Endothelial cell of umbilical vein (primary cell): ENCODE data around the gene HCN2. TPM values are rescaled to one million over a fixed set of nuclear protein-coding genes. Genes with fewer than 3 reads are reported as not detected.

Experiments used
- BruUV-seq: library from RNA; stranded (reverse); fragments of 400-500 nt; replicated peaks from 2 replicates; lab custom pipeline; 2021; lab: Mats Ljungman, UMichigan
- CTCF ChIA-PET: fragments of 300-600, 350-600 bp; sonication (Branson Sonifier 250); formaldehyde crosslinking; loops from one replicate; lab custom pipeline; 2021; ENCODE audit warnings: antibody characterized with exemption, inconsistent platforms; lab: Charles Lee
- POLR2A ChIA-PET: fragments of 300-600, 350-600 bp; sonication (Branson Sonifier 250); formaldehyde crosslinking; loops from one replicate; lab custom pipeline; 2021; ENCODE audit warnings: antibody characterized with exemption, inconsistent platforms; lab: Charles Lee
- DNase-seq: peaks from one replicate; pipeline ENCODE4 v3.0.0-alpha.2; 2011; ENCODE audit warnings: low read depth, low spot score
- FAIRE-seq: peaks from 2 replicates; lab custom pipeline; 2011; peaks lifted over from hg19 to GRCh38; lab: Jason Lieb, UNC
- H2AFZ ChIP-seq: 2 replicates; pipeline ENCODE4 v1.6.0; 2012; ENCODE audit warnings: low read depth, low read length, control low read depth, inconsistent platforms
- H3K27ac ChIP-seq: 2 replicates; pipeline ENCODE4 v1.5.1; 2011; ENCODE audit warnings: low read depth, mild to moderate bottlenecking, control low read depth, low read length, moderate library complexity; ENCODE audit not compliant: insufficient read depth
- H3K27me3 ChIP-seq, 2 experiments: 2 replicates each; pipeline versions ENCODE4 v1.6.0 to v1.6.1; 2011; ENCODE audit warnings: low read length in 2 of 2, mixed read lengths in 1 of 2; ENCODE audit not compliant: control insufficient read depth in 2 of 2, insufficient read depth in 2 of 2
- H3K36me3 ChIP-seq, 2 experiments: 2 replicates in 1 of 2; 3 replicates in 1 of 2; pipeline ENCODE4 v1.5.1; 2011; ENCODE audit warnings: low read length in 2 of 2, mild to moderate bottlenecking in 1 of 2, moderate library complexity in 1 of 2; ENCODE audit not compliant: control insufficient read depth in 2 of 2, insufficient read depth in 2 of 2; ENCODE audit errors: extremely low read depth in 1 of 2
- H3K4me1 ChIP-seq: 3 replicates; pipeline ENCODE4 v1.5.1; 2011; ENCODE audit warnings: mild to moderate bottlenecking, low read length; ENCODE audit not compliant: control insufficient read depth, insufficient read depth; ENCODE audit errors: extremely low read depth
- H3K4me2 ChIP-seq: 2 replicates; pipeline ENCODE4 v1.6.1; 2011; ENCODE audit warnings: low read length, control low read depth, mixed read lengths; ENCODE audit not compliant: insufficient read depth
- H3K4me3 ChIP-seq, 3 experiments: fragments of 200-600 bp in 1 of 3; sonication (generic), shearing (Covaris generic) in 1 of 3; replicated peaks in 1 of 3; 2 replicates each; pipeline ENCODE4 v1.5.1; 2011 to 2016; ENCODE audit warnings: control low read depth in 3 of 3, low read length in 3 of 3, mild to moderate bottlenecking in 2 of 3, inconsistent platforms in 1 of 3, low read depth in 1 of 3, moderate library complexity in 1 of 3; ENCODE audit not compliant: insufficient read depth in 1 of 3
- H3K79me2 ChIP-seq: 2 replicates; pipeline ENCODE4 v1.6.0; 2012; ENCODE audit warnings: low read length, inconsistent platforms; ENCODE audit not compliant: control insufficient read depth, insufficient read depth
- H3K9ac ChIP-seq: replicated peaks from 2 replicates; pipeline ENCODE3; 2011; ENCODE audit warnings: low read length, control low read depth; ENCODE audit not compliant: insufficient read depth; ENCODE audit errors: extremely low read depth
- H3K9me1 ChIP-seq: replicated peaks from 3 replicates; pipeline ENCODE4 v1.6.0; 2011; ENCODE audit warnings: mild to moderate bottlenecking, low read length; ENCODE audit not compliant: control insufficient read depth, insufficient read depth; ENCODE audit errors: extremely low read depth
- H3K9me3 ChIP-seq: replicated peaks from 2 replicates; pipeline ENCODE4 v1.5.1; 2012; ENCODE audit warnings: low read length, inconsistent platforms; ENCODE audit not compliant: control insufficient read depth, insufficient read depth
- H4K20me1 ChIP-seq: replicated peaks from 2 replicates; pipeline ENCODE3; 2011; ENCODE audit warnings: mild to moderate bottlenecking, low read length; ENCODE audit not compliant: control insufficient read depth, insufficient read depth; ENCODE audit errors: extremely low read depth
- FOS ChIP-seq: IDR thresholded peaks from 2 replicates; pipeline ENCODE4 v1.6.1; 2011; ENCODE audit warnings: mild to moderate bottlenecking, low read length, moderate library complexity, borderline replicate concordance; ENCODE audit not compliant: insufficient read depth
- JUN ChIP-seq: IDR thresholded peaks from 2 replicates; pipeline ENCODE4 v1.6.1; 2011; ENCODE audit warnings: borderline replicate concordance, low read depth; ENCODE audit not compliant: insufficient read length, insufficient read depth
- POLR2A ChIP-seq: IDR thresholded peaks from 2 replicates; pipeline ENCODE4 v1.6.1; 2012; ENCODE audit warnings: low read depth, mild to moderate bottlenecking, control low read depth, low read length
- POLR2AphosphoS5 ChIP-seq: IDR thresholded peaks from 2 replicates; pipeline ENCODE4 v1.6.1; 2012; ENCODE audit warnings: low read depth, mild to moderate bottlenecking, control low read depth, low read length, moderate library complexity; ENCODE audit not compliant: insufficient read depth
- dilution Hi-C: fragments of 300-500 bp; cut with MboI; formaldehyde crosslinking; loops from one replicate; pipeline ENCODE4 v1.15.0; 2019; ENCODE audit warnings: low sequenced_read_pairs; ENCODE audit not compliant: extremely low pct_ligation_motif_present
- intact Hi-C: fragments of 100-400 bp; cut with micrococcal nuclease; formaldehyde crosslinking; loops from one replicate; pipeline ENCODE4 v1.10.0; 2022
- polyA plus RNA-seq, 4 experiments: library from polyadenylated mRNA; depleted of rRNA in 3 of 4; stranded (reverse) in 3 of 4; unstranded in 1 of 4; fragments of >200 nt; gene quantifications; 2 replicates each; pipeline versions ENCODE4 v1.2.1 to v1.2.3, GENCODE V29; 2011 to 2012; ENCODE audit warnings: missing spikeins in 1 of 4
- total RNA-seq: library from RNA; stranded (reverse); gene quantifications from 2 replicates; pipeline ENCODE4 v1.2.3, GENCODE V29; 2021
- TF ChIP-seq, protein P1 (sequence below), 2 donors: IDR thresholded peaks; 1 replicate in 1 of 2; 2 replicates in 1 of 2; pipeline ENCODE4 v1.5.1; 2011; ENCODE audit warnings: low read length in 2 of 2, mild to moderate bottlenecking in 2 of 2, moderate library complexity in 2 of 2, control low read depth in 1 of 2, inconsistent platforms in 1 of 2, low read depth in 1 of 2; ENCODE audit not compliant: insufficient read depth in 1 of 2; ENCODE audit errors: extremely low read depth in 1 of 2

The HCN2 gene
- total and polyA plus RNA-seq, 2 donors (not counting 3 experiments of a cell fraction or from before 2014, with no cell fraction given), result 0.18 to 0.53 TPM

- no peak overlapping the region for H3K9ac ChIP-seq
- dilution Hi-C loops (no loop called here), intact Hi-C loops (no loop called here)
- H3K9me1 ChIP-seq, result no peaks in the 10 kb centered on the region
- H2AFZ ChIP-seq, result no peak overlapping the region
- TF ChIP-seq, protein P1, sequence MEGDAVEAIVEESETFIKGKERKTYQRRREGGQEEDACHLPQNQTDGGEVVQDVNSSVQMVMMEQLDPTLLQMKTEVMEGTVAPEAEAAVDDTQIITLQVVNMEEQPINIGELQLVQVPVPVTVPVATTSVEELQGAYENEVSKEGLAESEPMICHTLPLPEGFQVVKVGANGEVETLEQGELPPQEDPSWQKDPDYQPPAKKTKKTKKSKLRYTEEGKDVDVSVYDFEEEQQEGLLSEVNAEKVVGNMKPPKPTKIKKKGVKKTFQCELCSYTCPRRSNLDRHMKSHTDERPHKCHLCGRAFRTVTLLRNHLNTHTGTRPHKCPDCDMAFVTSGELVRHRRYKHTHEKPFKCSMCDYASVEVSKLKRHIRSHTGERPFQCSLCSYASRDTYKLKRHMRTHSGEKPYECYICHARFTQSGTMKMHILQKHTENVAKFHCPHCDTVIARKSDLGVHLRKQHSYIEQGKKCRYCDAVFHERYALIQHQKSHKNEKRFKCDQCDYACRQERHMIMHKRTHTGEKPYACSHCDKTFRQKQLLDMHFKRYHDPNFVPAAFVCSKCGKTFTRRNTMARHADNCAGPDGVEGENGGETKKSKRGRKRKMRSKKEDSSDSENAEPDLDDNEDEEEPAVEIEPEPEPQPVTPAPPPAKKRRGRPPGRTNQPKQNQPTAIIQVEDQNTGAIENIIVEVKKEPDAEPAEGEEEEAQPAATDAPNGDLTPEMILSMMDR (IDR thresholded peaks at IDR 0.05; ENCODE audit: extremely low read depth in 1 of 2, insufficient read depth in 1 of 2, low read depth in 1 of 2, low read length in 2 of 2), result no peak
- no peak for TF ChIP-seq FOS
- TF ChIP-seq POLR2A, result no peak
- TF ChIP-seq JUN, result no peak
- TF ChIP-seq POLR2AphosphoS5, result no peak
- FAIRE-seq, result no peak
- no TSS peak for BruUV-seq
- H3K4me2 ChIP-seq, result no peak overlapping the region
- POLR2A ChIA-PET, result no interaction called here
- no peak overlapping the region for H3K27ac ChIP-seq
- no peak for DNase-seq
- CTCF ChIA-PET, result no interaction called here
- H4K20me1 ChIP-seq, result no peaks in the 10 kb centered on the region
- no peaks in the 10 kb centered on the region for H3K27me3 ChIP-seq
- H3K79me2 ChIP-seq, result no peaks in the 10 kb centered on the region
- H3K9me3 ChIP-seq, result no peaks in the 10 kb centered on the region
- peaks cover 3 to 15% of the 10 kb centered on the region in 2 experiments for H3K36me3 ChIP-seq
- H3K4me3 ChIP-seq, result no peak overlapping the region
- no peaks in the 10 kb centered on the region for H3K4me1 ChIP-seq
Observed at GRCh38 chr19:616747-617526, 27.3 kb downstream of the HCN2 start.
